ENCODE results near the gene APP. TPM values are rescaled to one million over a fixed set of nuclear protein-coding genes. Genes with fewer than 3 reads are reported as not detected.

APP gene
- total RNA-seq, 2 experiments from 2014 or later: 0.55 TPM; not detected in 1

DNA sequence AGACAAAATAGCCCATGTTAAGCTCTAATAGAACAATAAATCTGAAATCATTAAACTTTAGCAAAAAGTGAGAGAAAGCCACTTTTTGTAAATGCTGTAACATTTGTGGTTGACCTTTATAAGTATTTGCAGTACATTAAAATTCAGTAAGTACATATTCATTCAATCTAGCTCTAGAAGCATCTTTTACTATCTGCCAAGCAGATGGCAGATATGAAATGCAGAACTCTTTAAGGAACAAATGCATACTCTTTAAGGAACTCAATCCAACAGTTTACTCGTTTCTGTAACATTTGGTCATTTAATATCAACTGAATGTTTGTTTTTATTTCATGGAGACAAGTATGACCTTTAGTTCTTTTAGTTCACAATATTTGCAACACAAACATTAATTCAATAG is 150.1 kb downstream of the APP start:
- no peak overlapping the region for H3K4me2 ChIP-seq (ENCODE audit: low read length)
- DNase-seq (ENCODE audit: low spot score): no peak
- ChIA-PET POLR2A (interaction anchor here (1.0 kb wide), 1 partner anchor 11 kb away, joined by 3 read pairs; no protein-coding TSS in a partner anchor), CTCF (ENCODE audit: unreplicated experiment) (no interaction called here)
- no peak overlapping the region for H3K27ac ChIP-seq (ENCODE audit: low read depth, low read length, poor library complexity, severe bottlenecking)
- H3K9me3 ChIP-seq (ENCODE audit: low read length): no peaks in the 10 kb centered on the region
- H3K4me3 ChIP-seq (ENCODE audit: low read depth, low read length, poor library complexity, severe bottlenecking): no peak overlapping the region
- TF ChIP-seq EZH2phosphoT487 (IDR thresholded peaks at IDR 0.05; ENCODE audit: borderline replicate concordance, low read depth, low read length): no peak
- TF ChIP-seq, protein P1, sequence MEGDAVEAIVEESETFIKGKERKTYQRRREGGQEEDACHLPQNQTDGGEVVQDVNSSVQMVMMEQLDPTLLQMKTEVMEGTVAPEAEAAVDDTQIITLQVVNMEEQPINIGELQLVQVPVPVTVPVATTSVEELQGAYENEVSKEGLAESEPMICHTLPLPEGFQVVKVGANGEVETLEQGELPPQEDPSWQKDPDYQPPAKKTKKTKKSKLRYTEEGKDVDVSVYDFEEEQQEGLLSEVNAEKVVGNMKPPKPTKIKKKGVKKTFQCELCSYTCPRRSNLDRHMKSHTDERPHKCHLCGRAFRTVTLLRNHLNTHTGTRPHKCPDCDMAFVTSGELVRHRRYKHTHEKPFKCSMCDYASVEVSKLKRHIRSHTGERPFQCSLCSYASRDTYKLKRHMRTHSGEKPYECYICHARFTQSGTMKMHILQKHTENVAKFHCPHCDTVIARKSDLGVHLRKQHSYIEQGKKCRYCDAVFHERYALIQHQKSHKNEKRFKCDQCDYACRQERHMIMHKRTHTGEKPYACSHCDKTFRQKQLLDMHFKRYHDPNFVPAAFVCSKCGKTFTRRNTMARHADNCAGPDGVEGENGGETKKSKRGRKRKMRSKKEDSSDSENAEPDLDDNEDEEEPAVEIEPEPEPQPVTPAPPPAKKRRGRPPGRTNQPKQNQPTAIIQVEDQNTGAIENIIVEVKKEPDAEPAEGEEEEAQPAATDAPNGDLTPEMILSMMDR (conservative IDR thresholded peaks at IDR 0.05; ENCODE audit: low read length): no peak
- intact Hi-C loops (cut with micrococcal nuclease; ENCODE audit: unreplicated experiment): no loop called here
- H2AFZ ChIP-seq (ENCODE audit: low read length): no peak overlapping the region
- no peaks in the 10 kb centered on the region for H3K79me2 ChIP-seq (ENCODE audit: insufficient read depth, low read depth, low read length)
- no TSS peak for BruUV-seq (replicated peaks)
- no peaks in the 10 kb centered on the region for H4K20me1 ChIP-seq (ENCODE audit: insufficient read depth, low read length)
- no peaks in the 10 kb centered on the region for H3K4me1 ChIP-seq (ENCODE audit: insufficient read depth, low read length, poor library complexity, severe bottlenecking)
- H3K9me2 ChIP-seq (ENCODE audit: insufficient read depth, low read length): no peaks in the 10 kb centered on the region
- no peaks in the 10 kb centered on the region for H3K36me3 ChIP-seq (ENCODE audit: insufficient read depth, low read length)

DNA sequence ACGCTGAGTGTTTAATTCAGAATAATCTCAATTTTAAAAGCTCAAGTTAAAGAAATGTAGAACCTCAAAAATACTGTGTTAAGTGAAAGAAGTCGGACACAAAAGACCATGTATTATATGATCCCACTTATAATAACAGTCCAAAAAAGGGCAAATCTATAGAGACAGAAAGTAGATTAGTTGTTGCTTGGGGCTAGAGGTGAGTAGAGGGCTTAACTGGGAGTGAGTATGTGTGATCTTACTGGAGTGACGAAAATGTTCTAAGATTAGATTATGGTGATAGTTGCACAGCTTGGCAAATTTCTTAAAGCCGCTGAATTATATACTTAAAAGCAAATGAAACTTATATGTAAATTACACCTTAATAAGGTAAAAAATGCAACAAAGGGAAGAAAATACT is 150.5 kb downstream of the APP start:
- no peak overlapping the region for H2AFZ ChIP-seq (ENCODE audit: low read length)
- H3K27ac ChIP-seq (ENCODE audit: low read depth, low read length, poor library complexity, severe bottlenecking): no peak overlapping the region
- intact Hi-C loops (cut with micrococcal nuclease; ENCODE audit: unreplicated experiment): no loop called here
- no peaks in the 10 kb centered on the region for H3K9me2 ChIP-seq (ENCODE audit: insufficient read depth, low read length)
- ChIA-PET CTCF (ENCODE audit: unreplicated experiment) (no interaction called here), POLR2A (interaction anchor here (1.0 to 1.1 kb wide), 2 partner anchors 12 to 52 kb away, joined by 3 read pairs; no protein-coding TSS in a partner anchor)
- no peak overlapping the region for H3K4me2 ChIP-seq (ENCODE audit: low read length)
- no peaks in the 10 kb centered on the region for H3K79me2 ChIP-seq (ENCODE audit: insufficient read depth, low read depth, low read length)
- TF ChIP-seq EZH2phosphoT487 (IDR thresholded peaks at IDR 0.05; ENCODE audit: borderline replicate concordance, low read depth, low read length): no peak
- TF ChIP-seq, protein P1 (conservative IDR thresholded peaks at IDR 0.05; ENCODE audit: low read length): no peak
- no peak overlapping the region for H3K4me3 ChIP-seq (ENCODE audit: low read depth, low read length, poor library complexity, severe bottlenecking)
- no peaks in the 10 kb centered on the region for H3K9me3 ChIP-seq (ENCODE audit: low read length)
- no TSS peak for BruUV-seq (replicated peaks)
- no peaks in the 10 kb centered on the region for H3K36me3 ChIP-seq (ENCODE audit: insufficient read depth, low read length)
- no peak for DNase-seq (ENCODE audit: low spot score)
- H3K4me1 ChIP-seq (ENCODE audit: insufficient read depth, low read length, poor library complexity, severe bottlenecking): no peaks in the 10 kb centered on the region
- no peaks in the 10 kb centered on the region for H4K20me1 ChIP-seq (ENCODE audit: insufficient read depth, low read length)

DNA sequence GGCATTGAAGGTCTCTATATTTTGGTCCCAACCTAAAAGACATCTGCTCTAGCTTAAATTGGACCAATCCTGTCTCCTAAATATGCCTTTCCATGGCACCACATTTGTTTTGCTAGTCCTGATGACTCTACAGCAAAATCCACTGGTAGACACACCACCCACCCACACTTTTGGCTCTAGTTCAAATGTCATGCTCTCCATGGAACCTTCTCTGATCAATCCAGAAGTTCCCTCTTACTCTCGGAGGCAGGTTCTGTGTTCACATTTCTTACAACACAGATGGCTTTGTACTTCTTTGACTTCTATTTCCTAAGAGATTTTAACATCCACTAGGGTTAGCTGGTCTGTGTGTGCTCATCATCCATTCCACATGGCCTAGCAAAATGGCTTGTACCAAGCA is 151.3 kb downstream of the APP start:
- intact Hi-C loops (cut with micrococcal nuclease; ENCODE audit: unreplicated experiment): no loop called here
- TF ChIP-seq EZH2phosphoT487 (IDR thresholded peaks at IDR 0.05; ENCODE audit: borderline replicate concordance, low read depth, low read length): no peak
- TF ChIP-seq, protein P1 (conservative IDR thresholded peaks at IDR 0.05; ENCODE audit: low read length): no peak
- CTCF ChIA-PET (ENCODE audit: unreplicated experiment): no interaction called here

More for the DNA sequence above, 151.3 kb downstream of the APP start:
- Histone ChIP-seq H3K36me3 (ENCODE audit: insufficient read depth, low read length) (no peaks in the 10 kb centered on the region), H3K4me1 (ENCODE audit: insufficient read depth, low read length, poor library complexity, severe bottlenecking) (no peaks in the 10 kb centered on the region), H3K9me2 (ENCODE audit: insufficient read depth, low read length) (no peaks in the 10 kb centered on the region), H4K20me1 (ENCODE audit: insufficient read depth, low read length) (no peaks in the 10 kb centered on the region), H3K4me2 (ENCODE audit: low read length) (no peak overlapping the region), H3K79me2 (ENCODE audit: insufficient read depth, low read depth, low read length) (no peaks in the 10 kb centered on the region), H3K4me3 (ENCODE audit: low read depth, low read length, poor library complexity, severe bottlenecking) (no peak overlapping the region), H2AFZ (ENCODE audit: low read length) (no peak overlapping the region), H3K9me3 (ENCODE audit: low read length) (no peaks in the 10 kb centered on the region), H3K27ac (ENCODE audit: low read depth, low read length, poor library complexity, severe bottlenecking) (no peak overlapping the region)
- POLR2A ChIA-PET: interaction anchor here (1.0 to 1.1 kb wide), 2 partner anchors 13 to 51 kb away, joined by 3 read pairs; no protein-coding TSS in a partner anchor
- BruUV-seq (replicated peaks): no TSS peak
- no peak for DNase-seq (ENCODE audit: low spot score)
